GM21515 (cell line): ENCODE measurements around the gene C15orf39.
"Not testable (repeated sequence)": the region's sequence is repeated elsewhere in the genome, so short reads cannot be mapped to it uniquely, and the experiment has no call there.

ENCODE experiments used
- ATAC-seq: cut with Tn5 transposase; IDR thresholded peaks from one replicate; pipeline ENCODE4 v1.9.1; 2021; ENCODE audit not compliant: unreplicated experiment

C15orf39 gene

DNA sequence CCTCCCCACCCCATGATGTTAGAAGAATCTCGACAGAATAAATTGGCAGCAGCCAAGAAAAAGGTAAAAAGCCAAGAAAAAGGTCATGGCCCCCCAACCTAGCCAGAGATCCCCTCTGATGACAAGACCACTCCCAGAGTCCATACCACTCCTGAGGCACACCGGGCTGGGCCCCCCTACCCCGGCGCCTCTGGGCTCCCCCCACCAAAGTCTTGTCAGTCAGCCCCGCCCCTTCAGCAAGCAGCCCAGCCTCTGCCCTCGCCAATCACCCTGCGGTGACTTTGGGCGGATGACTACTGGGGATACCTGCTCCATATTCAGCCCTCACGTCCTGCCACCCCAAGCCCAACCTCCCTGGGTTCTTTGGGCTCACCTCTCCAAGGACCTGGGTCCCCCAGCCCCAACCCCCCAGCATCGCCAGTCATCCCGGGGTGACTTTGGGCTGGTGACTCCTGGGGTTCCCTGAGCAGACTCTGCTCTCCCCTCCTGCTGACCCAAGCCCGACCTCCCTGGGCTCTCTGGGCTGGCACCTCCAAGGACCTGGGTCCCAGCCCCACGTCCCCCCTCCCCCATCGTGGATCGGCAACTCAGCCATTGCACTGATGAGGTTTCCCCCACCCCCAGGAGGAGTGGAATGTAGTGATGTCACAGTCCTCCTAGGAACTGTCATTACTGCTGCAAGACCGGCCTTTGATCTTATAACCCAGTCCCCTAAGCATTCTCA, 57.1 kb downstream of the C15orf39 start:
- not testable (repeated sequence) for ATAC-seq

DNA sequence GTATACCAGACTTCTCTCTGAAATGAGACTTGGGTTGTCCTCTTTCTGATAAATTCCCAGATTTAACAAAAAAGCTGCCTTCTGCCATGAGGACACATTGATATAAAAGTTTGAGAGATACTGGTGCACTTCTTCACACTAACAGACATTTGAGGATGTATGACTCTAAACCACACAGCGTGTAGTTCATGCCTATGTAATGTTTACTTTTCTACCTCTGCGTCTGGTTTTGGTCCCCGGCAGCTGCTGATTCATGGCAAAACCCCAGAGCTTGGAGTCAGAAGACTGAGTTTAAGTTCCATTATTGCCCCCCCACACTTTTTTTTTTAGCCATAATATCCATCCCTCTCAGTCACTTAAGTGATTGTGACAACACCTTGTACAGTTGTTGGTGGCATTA, 58.2 kb downstream of the C15orf39 start:
- not testable (repeated sequence) for ATAC-seq
